ENCODE results near the gene RBPJ. TPM values are rescaled to one million over a fixed set of nuclear protein-coding genes. Genes with fewer than 3 reads are reported as not detected.

The RBPJ gene
- total RNA-seq, 1 experiment from 2014 or later: 53.8 TPM

- no peak overlapping the region for H3K4me3 ChIP-seq
- no TSS peak for BruUV-seq (replicated peaks)
- ChIA-PET CTCF (no interaction called here), POLR2A (ENCODE audit: unreplicated experiment) (interaction anchor here (0.9 kb wide), 1 partner anchor 36 kb away, joined by 40 read pairs; no protein-coding TSS in a partner anchor)
- peaks cover 23% of the 10 kb centered on the region for H3F3A ChIP-seq (ENCODE audit: insufficient read depth, low read depth)
- peaks cover 7% of the 10 kb centered on the region; the same call in 1 of the 2 replicates for H3K4me1 ChIP-seq (replicated peaks; ENCODE audit: insufficient read depth)
- peak overlapping the region; percentile 72; the same call in 1 of the 2 replicates for H3K4me2 ChIP-seq
- no peak overlapping the region for H2AFZ ChIP-seq
- H3K79me2 ChIP-seq (ENCODE audit: low read depth): peaks cover 15% of the 10 kb centered on the region
- no peak overlapping the region for H3K27ac ChIP-seq
- no peaks in the 10 kb centered on the region for H3K9me2 ChIP-seq (ENCODE audit: insufficient read depth)
- no peaks in the 10 kb centered on the region for H3K36me3 ChIP-seq (ENCODE audit: low read depth)
- TF ChIP-seq CTCF (conservative IDR thresholded peaks at IDR 0.05): no peak
- no peak for TF ChIP-seq EZH2 (IDR thresholded peaks at IDR 0.05; ENCODE audit: low read depth)
- H3K27me3 ChIP-seq (ENCODE audit: insufficient read depth, low read depth): no peaks in the 10 kb centered on the region
- intact Hi-C loops (cut with micrococcal nuclease; ENCODE audit: unreplicated experiment): loop anchor here (2.0 to 5.0 kb wide), 3 partner anchors 97 to 540 kb away; partner anchors contain the start of gene SMIM20
- no peaks in the 10 kb centered on the region; the same call in 1 of the 2 replicates for H4K20me1 ChIP-seq (ENCODE audit: insufficient read depth)
- no peak for DNase-seq
- peaks cover 4% of the 10 kb centered on the region for H3K9me3 ChIP-seq (ENCODE audit: insufficient read depth, low read depth)
Observed at GRCh38 chr4:26317766-26318165, 3.0 kb upstream of the RBPJ start.

GRCh38 chr4:26319467-26319948, 1.3 kb upstream of the RBPJ start:
- BruUV-seq (replicated peaks): no TSS peak
- H2AFZ ChIP-seq: peak overlapping the region; percentile 80
- peaks cover 23% of the 10 kb centered on the region for H3F3A ChIP-seq (ENCODE audit: insufficient read depth, low read depth)
- no peaks in the 10 kb centered on the region for H3K36me3 ChIP-seq (ENCODE audit: low read depth)
- peak overlapping the region; percentile 88 for H3K27ac ChIP-seq
- no peaks in the 10 kb centered on the region for H3K9me2 ChIP-seq (ENCODE audit: insufficient read depth)
- peaks cover 32% of the 10 kb centered on the region for H3K79me2 ChIP-seq (ENCODE audit: low read depth)
- peaks cover 5% of the 10 kb centered on the region for H4K20me1 ChIP-seq (ENCODE audit: insufficient read depth)
- intact Hi-C loops (cut with micrococcal nuclease; ENCODE audit: unreplicated experiment): loop anchor here (1.0 to 5.0 kb wide), 6 partner anchors 31 to 538 kb away; partner anchors contain the start of gene SMIM20
- H3K4me3 ChIP-seq: peak overlapping the region; percentile 74
- H3K4me2 ChIP-seq: peak overlapping the region; percentile 91
- peaks cover 20% of the 10 kb centered on the region; the same call in 1 of the 2 replicates for H3K4me1 ChIP-seq (replicated peaks; ENCODE audit: insufficient read depth)
- peak; percentile 95 to 99 for DNase-seq
- ChIA-PET CTCF (interaction anchor here (0.6 to 1.4 kb wide), 3 partner anchors 80 to 192 kb away, joined by 3 to 4 read pairs (median 3); no protein-coding TSS in a partner anchor), POLR2A (ENCODE audit: unreplicated experiment) (interaction anchor here (0.6 to 1.0 kb wide), 8 partner anchors 21 to 535 kb away, joined by 3 to 20 read pairs (median 4); no protein-coding TSS in a partner anchor)
- no peaks in the 10 kb centered on the region for H3K27me3 ChIP-seq (ENCODE audit: insufficient read depth, low read depth)
- TF ChIP-seq EZH2 (IDR thresholded peaks at IDR 0.05; ENCODE audit: low read depth) (no peak), CTCF (conservative IDR thresholded peaks at IDR 0.05) (no peak)
- H3K9me3 ChIP-seq (ENCODE audit: insufficient read depth, low read depth): peaks cover 4% of the 10 kb centered on the region

GRCh38 chr4:26319949-26320537, 771 bp upstream of the RBPJ start:
- peaks cover 20% of the 10 kb centered on the region; the same call in 1 of the 2 replicates for H3K4me1 ChIP-seq (replicated peaks; ENCODE audit: insufficient read depth)
- peak overlapping the region; percentile 88 for H3K27ac ChIP-seq
- H3K36me3 ChIP-seq (ENCODE audit: low read depth): no peaks in the 10 kb centered on the region
- H3K9me3 ChIP-seq (ENCODE audit: insufficient read depth, low read depth): peaks cover 4% of the 10 kb centered on the region
- peaks cover 23% of the 10 kb centered on the region for H3F3A ChIP-seq (ENCODE audit: insufficient read depth, low read depth)
- peaks cover 38% of the 10 kb centered on the region for H3K79me2 ChIP-seq (ENCODE audit: low read depth)
- H2AFZ ChIP-seq: peak overlapping the region; percentile 80
- DNase-seq: peak in 1 of 2 experiments; percentile 38
- no peaks in the 10 kb centered on the region for H3K9me2 ChIP-seq (ENCODE audit: insufficient read depth)
- intact Hi-C loops (cut with micrococcal nuclease; ENCODE audit: unreplicated experiment): loop anchor here (1.0 to 5.0 kb wide), 8 partner anchors 32 to 537 kb away; partner anchors contain the start of gene SMIM20
- TF ChIP-seq CTCF (conservative IDR thresholded peaks at IDR 0.05): no peak
- TF ChIP-seq EZH2 (IDR thresholded peaks at IDR 0.05; ENCODE audit: low read depth): no peak
- peak overlapping the region; percentile 74 for H3K4me3 ChIP-seq
- no peaks in the 10 kb centered on the region for H3K27me3 ChIP-seq (ENCODE audit: insufficient read depth, low read depth)
- H4K20me1 ChIP-seq (ENCODE audit: insufficient read depth): peaks cover 5% of the 10 kb centered on the region
- TSS peak; percentile 12 for BruUV-seq (replicated peaks)
- CTCF ChIA-PET: interaction anchor here (0.6 to 1.4 kb wide), 2 partner anchors 192 to 289 kb away, joined by 3 to 4 read pairs; no protein-coding TSS in a partner anchor
- POLR2A ChIA-PET (ENCODE audit: unreplicated experiment): interaction anchor here (0.6 to 1.0 kb wide), 5 partner anchors 53 to 535 kb away, joined by 3 to 7 read pairs (median 4); no protein-coding TSS in a partner anchor
- peak overlapping the region; percentile 91 for H3K4me2 ChIP-seq
